Tibial artery (tissue), 4 donors: ENCODE results near the gene MYL6B.

Source experiments
- DNase-seq, 2 donors: peaks; one replicate each; pipeline ENCODE4 v3.0.0-alpha.2; 2019
- H3K27ac ChIP-seq, 2 donors: fragments of 200-600 bp; sonication (generic) in 1 of 2; 1 replicate in 1 of 2; 2 replicates in 1 of 2; pipeline ENCODE4 v1.5.1; 2018 to 2019; ENCODE audit warnings: mild to moderate bottlenecking in 1 of 2
- H3K27me3 ChIP-seq, 2 donors: fragments of 200-600 bp; sonication (generic) in 1 of 2; one replicate each; pipeline versions ENCODE4 v1.5.1 to v1.6.0; 2016 to 2019
- H3K36me3 ChIP-seq, 3 donors: fragments of 200-600 bp; sonication (generic) in 2 of 3; one replicate each; pipeline ENCODE4 v1.5.1; 2016 to 2019; ENCODE audit warnings: mild to moderate bottlenecking in 2 of 3
- H3K4me1 ChIP-seq, 4 donors: fragments of 200-600 bp; sonication (generic) in 2 of 4; 1 replicate in 3 of 4; 2 replicates in 1 of 4; pipeline ENCODE4 v1.5.1; 2016 to 2019
- H3K4me3 ChIP-seq, 2 donors: fragments of 200-600 bp; sonication (generic) in 1 of 2; 1 replicate in 1 of 2; 2 replicates in 1 of 2; pipeline ENCODE4 v1.5.1; 2018 to 2019; ENCODE audit warnings: mild to moderate bottlenecking in 2 of 2
- H3K9me3 ChIP-seq, 3 donors: fragments of 200-600 bp; sonication (generic) in 1 of 3; one replicate each; pipeline ENCODE4 v1.5.1; 2016 to 2019
- intact Hi-C: fragments of 100-400 bp; cut with DNase I; formaldehyde crosslinking; loops from one replicate; pipeline ENCODE4 v1.15.0; 2023; ENCODE audit warnings: low total_unique reads
- TF ChIP-seq, protein P1 (sequence below), 2 experiments: fragments of 200-600 bp in 1 of 2; fragments of 450-650 bp in 1 of 2; IDR thresholded peaks; one replicate each; pipeline ENCODE4 v1.5.1; 2017 to 2019; ENCODE audit warnings: antibody characterized with exemption in 2 of 2, mild to moderate bottlenecking in 1 of 2, moderate library complexity in 1 of 2

Gene MYL6B

DNA sequence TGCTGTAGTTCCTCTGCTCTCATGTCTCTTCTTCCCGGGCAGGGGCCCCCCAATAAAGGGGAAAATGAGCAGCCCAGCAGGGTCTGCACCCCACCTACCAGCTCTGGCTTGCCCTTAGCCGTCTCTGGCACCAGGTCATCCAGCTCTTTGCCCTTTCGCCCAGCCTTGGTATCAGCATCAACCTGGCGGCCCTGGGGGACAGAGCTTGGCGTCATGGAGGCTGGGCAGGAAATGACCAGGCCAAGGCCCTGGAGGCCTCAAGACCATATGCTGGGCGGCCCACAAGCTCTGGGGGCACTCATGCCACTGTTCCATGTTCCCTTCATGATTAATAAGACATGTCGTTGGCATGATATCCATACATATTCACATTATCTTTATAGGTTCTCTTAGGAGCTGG, 20.5 kb downstream of the MYL6B start:
- intact Hi-C loops, result no loop called here
- TF ChIP-seq, protein P1, sequence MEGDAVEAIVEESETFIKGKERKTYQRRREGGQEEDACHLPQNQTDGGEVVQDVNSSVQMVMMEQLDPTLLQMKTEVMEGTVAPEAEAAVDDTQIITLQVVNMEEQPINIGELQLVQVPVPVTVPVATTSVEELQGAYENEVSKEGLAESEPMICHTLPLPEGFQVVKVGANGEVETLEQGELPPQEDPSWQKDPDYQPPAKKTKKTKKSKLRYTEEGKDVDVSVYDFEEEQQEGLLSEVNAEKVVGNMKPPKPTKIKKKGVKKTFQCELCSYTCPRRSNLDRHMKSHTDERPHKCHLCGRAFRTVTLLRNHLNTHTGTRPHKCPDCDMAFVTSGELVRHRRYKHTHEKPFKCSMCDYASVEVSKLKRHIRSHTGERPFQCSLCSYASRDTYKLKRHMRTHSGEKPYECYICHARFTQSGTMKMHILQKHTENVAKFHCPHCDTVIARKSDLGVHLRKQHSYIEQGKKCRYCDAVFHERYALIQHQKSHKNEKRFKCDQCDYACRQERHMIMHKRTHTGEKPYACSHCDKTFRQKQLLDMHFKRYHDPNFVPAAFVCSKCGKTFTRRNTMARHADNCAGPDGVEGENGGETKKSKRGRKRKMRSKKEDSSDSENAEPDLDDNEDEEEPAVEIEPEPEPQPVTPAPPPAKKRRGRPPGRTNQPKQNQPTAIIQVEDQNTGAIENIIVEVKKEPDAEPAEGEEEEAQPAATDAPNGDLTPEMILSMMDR (IDR thresholded peaks at IDR 0.05), result no peak
- Histone ChIP-seq H3K27ac (no peak overlapping the region), H3K9me3 (no peaks in the 10 kb centered on the region), H3K4me3 (no peak overlapping the region), H3K36me3 (peaks cover 95 to 100% (median 100%) of the 10 kb centered on the region in 3 donors), H3K27me3 (no peaks in the 10 kb centered on the region), H3K4me1 (no peaks in the 10 kb centered on the region)
- DNase-seq, result no peak

DNA sequence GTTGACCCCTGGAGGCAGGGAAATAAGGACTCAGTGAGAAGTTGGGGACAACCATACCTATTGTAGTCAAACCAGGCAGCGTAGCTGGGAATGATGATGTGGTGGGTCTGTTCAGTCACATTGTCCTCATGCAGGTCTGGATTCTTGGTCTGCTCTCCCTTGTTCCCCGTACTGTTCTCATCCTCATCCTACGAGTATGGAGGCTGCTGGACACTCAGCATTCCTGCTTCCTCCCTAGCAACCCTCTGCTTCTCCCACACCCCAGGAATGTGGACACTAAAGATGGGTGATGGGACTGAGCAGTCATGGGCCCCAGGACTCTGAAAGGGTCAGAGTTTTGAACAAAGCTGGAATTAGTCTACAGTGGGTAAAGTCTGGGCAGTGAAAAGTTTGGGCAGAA, 26.0 kb downstream of the MYL6B start:
- H3K36me3 ChIP-seq, result peaks cover 92 to 98% (median 97%) of the 10 kb centered on the region in 3 donors
- no peak overlapping the region for H3K27ac ChIP-seq
- TF ChIP-seq, protein P1 (IDR thresholded peaks at IDR 0.05), result no peak
- peak in 1 of 2 donors; percentile 17 for DNase-seq
- H3K4me1 ChIP-seq, result no peaks in the 10 kb centered on the region
- intact Hi-C loops, result no loop called here
- H3K27me3 ChIP-seq, result no peaks in the 10 kb centered on the region
- H3K4me3 ChIP-seq, result no peak overlapping the region
- H3K9me3 ChIP-seq, result no peaks in the 10 kb centered on the region

DNA sequence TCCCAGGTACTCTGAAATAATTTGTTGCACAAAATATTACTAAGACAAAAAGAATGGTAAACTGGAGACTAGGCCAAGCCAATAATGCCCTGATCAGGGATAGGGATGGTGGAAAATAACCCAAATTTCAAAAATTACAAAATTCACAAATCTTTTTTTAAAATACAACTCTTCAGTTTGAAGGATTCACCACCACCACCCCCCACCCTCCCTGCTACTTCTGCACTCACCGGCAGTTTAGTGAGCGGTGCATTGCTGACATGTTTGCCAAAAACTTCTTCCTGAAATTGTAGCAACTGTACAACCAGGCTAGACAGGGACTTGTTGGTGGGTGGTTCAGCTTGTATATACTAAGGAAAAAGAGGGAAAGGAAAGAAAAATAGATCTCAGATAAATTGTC, 34.6 kb downstream of the MYL6B start:
- Histone ChIP-seq H3K27me3 (no peaks in the 10 kb centered on the region), H3K36me3 (peaks cover 38 to 51% (median 48%) of the 10 kb centered on the region in 3 donors), H3K4me1 (peaks cover 0 to 28% (median 23%) of the 10 kb centered on the region in 4 donors), H3K4me3 (no peak overlapping the region), H3K27ac (peak overlapping the region in 1 of 2 donors; percentile 99), H3K9me3 (no peaks in the 10 kb centered on the region)
- intact Hi-C loops, result no loop called here
- DNase-seq, result peak in 1 of 2 donors; percentile 51
- TF ChIP-seq, protein P1 (IDR thresholded peaks at IDR 0.05), result no peak

DNA sequence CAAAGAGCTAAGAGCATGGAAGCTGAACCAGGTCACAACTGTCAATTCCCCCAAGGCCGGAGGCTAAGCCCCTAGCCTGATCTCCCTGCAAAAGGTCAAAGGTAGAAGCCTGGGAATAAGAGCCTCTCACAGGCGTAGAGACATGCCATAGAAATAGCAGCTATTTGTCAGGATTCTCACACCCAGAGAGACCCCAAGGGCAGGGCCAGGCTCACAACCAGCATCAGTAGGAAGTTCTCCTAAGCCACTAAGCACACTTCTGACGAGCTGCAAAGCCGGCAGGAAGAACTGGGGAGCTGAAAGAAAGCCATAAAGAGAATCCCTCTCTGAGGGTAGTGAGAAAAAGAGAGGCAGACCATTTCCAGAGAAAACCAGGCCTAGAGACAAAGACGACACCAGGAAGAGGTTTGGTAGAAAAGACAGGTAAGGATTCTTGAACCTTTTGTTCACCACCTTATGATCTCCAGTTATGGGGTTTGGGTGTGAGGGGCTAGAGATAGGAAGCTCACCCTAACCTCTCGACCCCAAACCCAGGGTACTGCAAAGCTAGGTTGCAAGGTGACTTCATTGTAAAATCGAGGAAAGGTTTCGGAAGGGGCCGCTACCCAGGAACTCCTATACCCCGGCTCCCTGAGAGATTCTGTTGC, 35.9 kb downstream of the MYL6B start:
- intact Hi-C loops, result loop anchor here (2.0 kb wide), 1 partner anchor 61 kb away; no protein-coding TSS in a partner anchor
- peak overlapping the region; percentile 94 to 99 for H3K27ac ChIP-seq
- H3K27me3 ChIP-seq, result no peaks in the 10 kb centered on the region
- peaks cover 0 to 28% (median 23%) of the 10 kb centered on the region in 4 donors for H3K4me1 ChIP-seq
- H3K9me3 ChIP-seq, result no peaks in the 10 kb centered on the region
- peak overlapping the region; percentile 92 to 95 for H3K4me3 ChIP-seq
- peaks cover 27 to 40% (median 35%) of the 10 kb centered on the region in 3 donors for H3K36me3 ChIP-seq
- DNase-seq, result no peak
- TF ChIP-seq, protein P1 (IDR thresholded peaks at IDR 0.05), result no peak

DNA sequence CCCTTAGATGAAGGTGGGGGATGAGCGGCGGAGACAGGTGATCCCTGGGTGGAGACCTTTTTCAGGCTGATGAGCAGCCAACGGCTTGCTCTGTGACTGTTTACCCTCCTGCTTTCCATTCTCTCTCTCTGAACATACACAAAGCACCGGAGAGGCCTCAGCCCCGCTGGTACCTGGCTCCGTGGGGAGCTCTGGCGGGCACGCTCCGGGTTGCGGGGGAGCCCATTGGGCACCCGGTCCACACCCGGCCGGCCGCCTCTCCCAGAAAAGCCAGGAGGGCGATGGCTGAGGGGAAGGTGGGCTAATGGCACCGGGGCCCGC, 36.4 kb downstream of the MYL6B start:
- H3K36me3 ChIP-seq, result peaks cover 22 to 35% (median 30%) of the 10 kb centered on the region in 3 donors
- H3K4me1 ChIP-seq, result peaks cover 0 to 28% (median 23%) of the 10 kb centered on the region in 4 donors
- peak overlapping the region; percentile 92 to 95 for H3K4me3 ChIP-seq
- H3K27me3 ChIP-seq, result no peaks in the 10 kb centered on the region
- intact Hi-C loops, result loop anchor here (2.0 kb wide), 1 partner anchor 62 kb away; no protein-coding TSS in a partner anchor
- H3K27ac ChIP-seq, result peak overlapping the region; percentile 94 to 99
- DNase-seq, result no peak
- H3K9me3 ChIP-seq, result no peaks in the 10 kb centered on the region
- TF ChIP-seq, protein P1 (IDR thresholded peaks at IDR 0.05), result no peak
